ENCODE results near the gene INPP4A.

Gene INPP4A

DNA sequence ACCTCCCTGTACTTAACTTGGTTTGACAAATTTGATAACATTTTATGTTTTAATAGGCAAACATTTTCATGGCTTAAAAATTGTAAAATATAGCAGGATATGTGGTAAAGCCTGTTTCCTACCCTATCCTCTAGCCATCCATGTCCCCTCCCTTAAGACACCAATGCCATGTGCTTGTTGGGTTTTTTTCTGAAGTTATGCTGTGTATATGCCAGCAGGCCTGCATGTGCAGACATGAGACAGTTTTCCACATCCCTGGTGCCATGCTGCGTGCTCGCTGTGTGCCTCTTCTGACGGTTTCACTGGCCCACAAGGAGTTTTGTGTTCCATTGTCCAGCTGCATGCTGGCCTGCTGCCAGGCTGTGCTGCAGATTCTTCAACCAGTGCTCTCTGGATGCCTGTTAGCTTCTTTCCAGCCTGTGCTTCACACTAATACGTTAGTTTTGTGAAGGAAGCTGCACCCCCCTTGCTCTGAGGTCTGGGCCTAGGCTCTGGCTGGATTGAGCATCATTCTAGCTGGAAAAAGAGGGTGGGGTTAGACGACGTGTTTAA is 16.9 kb downstream of the INPP4A start:
- DNase-seq, result no peak

DNA sequence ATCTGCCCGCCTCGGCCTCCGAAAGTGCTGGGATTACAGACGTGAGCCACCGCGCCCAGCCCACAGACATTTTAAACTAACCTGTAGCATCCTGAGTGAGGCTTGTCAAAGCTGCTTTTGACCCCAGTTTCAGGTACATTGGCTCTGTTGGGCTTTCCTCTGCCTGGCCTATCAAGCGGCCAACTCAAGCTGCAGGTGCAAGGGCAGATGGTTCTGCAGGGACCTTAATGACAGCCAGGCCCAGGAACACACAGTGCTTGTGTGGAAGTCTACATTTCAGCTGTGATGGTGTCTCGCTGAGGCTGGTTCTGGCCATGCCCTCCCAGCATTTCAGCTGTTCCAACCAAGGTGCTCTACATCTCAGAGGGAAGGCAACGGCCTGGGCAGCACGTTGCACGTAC is 18.4 kb downstream of the INPP4A start:
- no peak for DNase-seq

DNA sequence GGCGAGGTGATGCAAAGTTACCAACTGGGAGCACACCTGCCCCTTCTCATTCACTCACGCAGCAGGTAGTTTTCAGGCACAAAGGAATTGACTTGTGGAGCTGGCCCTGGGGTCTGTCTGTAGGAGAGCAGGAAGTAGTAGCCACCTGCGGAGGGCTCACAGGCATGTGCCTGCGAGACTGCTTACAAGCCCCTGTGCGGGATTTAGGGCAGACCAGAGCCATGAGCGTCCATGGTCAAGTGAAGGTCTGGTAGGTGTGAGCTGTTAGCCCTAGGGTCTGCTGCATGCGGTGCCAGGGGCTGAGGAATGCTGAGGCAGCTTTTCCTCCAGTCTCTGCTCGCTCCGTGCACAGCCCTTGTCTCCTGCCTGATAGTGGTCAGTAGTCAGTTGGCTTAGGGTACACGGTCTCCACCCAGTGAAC is 18.9 kb downstream of the INPP4A start:
- no peak for DNase-seq

DNA sequence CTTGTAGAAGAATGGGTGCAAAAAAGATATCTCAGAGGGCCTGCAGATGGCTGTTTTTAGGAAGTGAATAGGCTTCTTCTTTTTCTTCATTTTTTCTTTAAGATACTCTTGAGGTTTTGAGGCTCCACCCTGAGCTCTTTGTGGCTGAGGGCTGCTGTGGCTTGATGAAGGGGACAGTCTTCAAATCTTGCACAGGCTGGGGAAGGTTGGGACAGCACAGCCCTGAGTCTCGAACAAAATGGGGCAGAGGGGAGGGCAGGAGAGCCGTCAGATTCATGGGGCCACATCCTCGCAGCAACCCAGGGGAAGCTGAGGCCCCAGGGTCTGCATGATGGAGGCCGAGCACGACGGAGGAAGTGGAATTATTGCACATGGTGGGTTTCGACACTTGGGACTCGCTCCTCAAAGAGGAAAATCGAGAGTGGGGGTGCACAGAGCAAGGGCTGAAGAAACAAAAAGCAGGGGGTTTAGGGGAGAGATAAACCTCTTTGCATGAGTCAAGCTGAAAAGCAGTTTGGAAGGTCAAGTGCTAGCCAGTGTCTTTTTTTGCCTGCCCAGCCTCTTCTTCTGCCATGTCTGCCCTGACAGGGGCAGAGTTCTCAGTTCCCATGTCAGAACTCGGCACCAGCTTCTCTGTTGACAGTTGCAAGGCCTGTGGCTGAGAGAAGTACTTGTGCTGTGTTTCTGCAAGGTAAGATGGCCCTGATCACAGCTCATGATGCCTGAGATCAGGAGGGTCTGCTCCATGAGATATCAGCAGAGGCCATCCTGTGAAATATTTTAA is 19.5 kb downstream of the INPP4A start:
- no peak for DNase-seq

DNA sequence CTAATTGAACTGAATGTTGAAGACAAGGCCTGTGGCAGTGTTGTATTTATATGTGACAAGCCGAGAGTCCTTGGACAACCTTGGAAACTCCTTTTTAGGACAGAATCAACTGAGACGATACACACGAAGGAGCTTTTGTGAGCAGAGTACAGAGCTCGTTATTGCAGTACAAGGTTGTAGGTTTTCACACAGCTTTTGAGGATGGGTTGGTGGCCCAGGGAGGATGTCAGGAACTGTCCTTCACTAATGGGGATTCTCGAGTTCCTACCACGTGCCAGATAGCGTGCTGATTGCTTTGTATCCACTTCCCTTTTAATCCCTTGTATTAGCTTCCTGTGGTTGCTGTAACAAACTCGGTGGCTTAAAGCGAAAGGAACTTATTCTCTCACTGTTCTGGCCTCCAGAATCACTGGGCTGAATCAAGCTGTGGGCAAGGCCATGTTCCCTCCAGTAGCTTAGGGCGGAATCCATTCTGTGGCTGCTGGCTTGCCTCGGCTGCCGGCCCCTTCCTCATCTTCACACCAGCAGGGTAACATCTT is 20.2 kb downstream of the INPP4A start:
- DNase-seq, result no peak

DNA sequence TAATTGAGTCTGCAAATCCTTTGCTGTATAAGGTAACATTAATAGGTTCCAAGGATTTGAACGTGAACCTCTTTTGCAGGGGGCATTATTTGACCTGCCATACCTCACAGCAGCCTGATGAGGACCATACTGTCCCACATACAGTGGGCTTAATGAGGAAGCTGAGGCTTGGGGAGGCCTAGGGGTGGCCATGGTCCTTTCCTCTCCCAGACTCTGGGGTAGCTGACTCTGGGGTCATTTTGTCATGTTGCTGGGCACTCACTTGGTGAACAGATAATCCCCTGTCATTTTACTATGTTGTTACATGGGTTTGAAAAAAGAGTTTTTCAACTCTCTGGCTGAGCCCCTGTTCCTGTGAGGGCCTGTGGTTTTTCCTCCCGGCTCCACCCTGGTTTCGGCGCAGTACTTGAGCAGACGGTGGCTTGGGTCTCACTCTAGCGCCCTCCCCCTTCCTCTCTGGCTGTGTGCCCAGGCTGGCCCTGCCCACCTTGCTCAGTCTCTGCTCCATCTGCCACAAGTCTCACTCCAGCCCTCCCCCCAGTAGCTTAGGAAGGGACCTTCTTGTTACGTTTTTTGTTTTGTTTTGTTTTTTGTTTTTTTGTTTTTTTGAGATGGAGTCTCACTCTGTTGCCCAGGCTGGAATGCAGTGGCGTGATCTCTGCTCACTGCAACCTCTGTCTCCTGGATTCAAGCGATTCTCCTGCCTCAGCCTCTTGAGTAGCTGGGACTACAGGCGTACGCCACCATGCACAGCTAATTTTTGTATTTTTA is 21.0 kb downstream of the INPP4A start:
- DNase-seq, result no peak

DNA sequence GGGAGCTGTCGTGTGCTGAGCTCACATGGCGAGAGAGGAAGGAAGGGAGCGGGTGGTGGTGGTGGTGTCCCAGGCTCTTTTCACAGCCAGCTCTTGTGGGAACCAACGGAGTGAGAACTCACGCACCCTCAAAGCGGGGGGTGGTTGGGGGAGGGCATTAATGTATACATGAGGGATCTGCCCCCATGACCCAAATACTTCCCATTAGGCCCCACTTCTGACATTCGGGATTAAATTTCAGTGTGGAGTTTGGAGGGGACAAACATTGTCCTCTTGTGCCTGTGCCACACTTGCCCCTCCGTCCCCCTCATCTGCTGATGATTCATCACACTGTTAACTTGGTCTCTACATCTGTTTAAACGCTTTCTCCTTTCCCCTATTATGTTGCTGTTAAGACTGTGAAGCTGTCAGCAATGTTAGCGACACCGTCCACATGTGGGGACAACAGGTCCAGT is 22.5 kb downstream of the INPP4A start:
- no peak for DNase-seq

DNA sequence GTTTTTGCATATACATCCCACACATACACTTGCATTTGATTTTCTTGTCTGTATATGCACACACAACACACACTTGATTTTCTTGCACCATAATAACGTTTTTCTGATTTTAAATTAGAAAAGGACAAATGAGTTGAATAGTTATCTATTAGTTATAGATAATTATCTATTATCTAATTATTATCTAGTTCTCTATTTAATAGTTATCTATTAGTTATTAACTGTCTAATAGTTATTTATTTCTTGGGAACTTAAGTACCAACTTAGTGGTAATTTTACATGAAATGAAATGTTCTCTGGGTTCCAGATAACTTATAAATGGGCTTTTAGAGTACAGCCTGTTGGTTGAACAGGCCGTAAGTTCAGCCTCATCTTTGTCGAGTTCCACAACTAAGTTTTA is 23.0 kb downstream of the INPP4A start:
- DNase-seq, result no peak

DNA sequence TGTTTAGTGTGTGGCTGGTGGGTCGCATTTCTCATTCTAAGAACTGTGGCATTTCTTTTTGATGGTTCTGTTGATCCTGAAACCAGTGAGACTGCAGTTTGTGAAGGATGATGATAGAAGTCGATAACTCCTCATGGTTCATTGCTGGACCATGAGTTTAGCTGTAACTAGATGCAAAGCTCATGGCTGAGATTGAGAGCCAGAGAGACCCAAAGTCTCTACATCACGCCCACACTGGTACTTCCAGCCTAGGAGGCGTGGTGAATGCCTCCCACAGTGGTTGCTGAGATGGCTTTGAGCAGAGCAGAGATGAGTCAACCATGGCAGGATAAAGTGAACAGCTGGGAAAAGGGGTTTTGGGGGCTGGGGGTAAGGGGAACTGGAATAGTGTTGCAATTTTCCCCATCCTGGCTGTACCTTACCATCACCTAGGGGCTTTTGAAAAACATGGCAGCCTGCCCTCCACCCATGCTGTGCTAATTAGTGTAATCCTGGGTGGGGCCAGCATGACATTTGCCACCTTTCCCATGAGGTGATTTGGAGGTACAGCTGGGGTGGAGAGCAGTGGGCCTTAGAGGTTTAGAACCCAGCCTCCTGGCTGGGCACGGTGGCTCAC is 24.1 kb downstream of the INPP4A start:
- peak; percentile 55 for DNase-seq

DNA sequence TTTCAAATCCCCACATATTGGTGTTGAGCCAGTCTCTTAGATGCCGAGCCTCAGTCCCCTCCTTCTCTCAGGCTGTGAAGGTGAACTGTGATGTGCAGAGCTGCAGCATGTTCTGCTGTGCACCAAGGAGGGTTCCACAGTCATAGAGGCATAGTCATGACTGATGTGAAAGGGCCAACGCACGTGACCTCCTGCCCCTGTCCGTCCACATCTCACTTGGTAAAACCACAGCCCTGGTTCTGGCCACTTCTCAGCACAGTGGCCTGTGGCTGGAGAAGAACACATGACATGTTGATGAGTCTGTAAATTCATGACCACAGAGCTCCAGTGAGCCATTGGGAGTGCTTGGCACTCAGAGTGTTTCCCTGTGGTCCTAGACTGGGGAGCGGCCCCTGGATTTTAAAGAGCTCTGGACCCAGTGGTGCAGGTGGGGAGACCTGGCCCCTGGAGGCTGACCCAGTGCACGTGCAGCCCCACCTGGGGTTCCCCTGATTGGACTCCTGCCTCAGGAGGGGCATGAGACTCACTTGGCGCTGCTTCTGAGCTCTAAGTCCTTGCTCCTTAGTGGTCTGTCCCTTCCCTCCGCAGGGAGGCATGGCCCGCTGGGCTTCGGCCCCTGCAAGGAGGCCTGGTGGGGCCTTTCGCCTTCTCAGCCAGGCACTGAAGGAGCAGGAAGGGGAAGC is 25.3 kb downstream of the INPP4A start:
- DNase-seq, result no peak

DNA sequence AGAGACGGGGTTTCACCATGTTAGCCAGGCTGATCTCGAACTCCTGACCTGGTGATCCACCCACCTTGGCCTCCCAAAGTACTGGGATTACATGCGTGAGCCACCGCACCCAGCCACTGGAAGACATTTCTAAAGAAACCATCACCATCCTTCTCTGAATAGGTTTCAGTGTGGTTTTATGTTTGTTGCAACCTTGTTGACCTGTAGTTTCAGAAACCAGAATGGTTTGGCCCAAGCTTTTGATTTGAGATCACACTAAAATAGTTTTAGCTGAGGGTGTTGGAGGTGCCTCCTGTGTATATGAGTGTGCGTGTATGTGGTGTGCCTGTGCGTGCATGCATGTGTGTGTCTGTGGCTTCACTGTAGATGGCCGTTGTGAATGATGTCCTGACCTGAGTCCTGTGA is 26.2 kb downstream of the INPP4A start:
- no peak for DNase-seq

DNA sequence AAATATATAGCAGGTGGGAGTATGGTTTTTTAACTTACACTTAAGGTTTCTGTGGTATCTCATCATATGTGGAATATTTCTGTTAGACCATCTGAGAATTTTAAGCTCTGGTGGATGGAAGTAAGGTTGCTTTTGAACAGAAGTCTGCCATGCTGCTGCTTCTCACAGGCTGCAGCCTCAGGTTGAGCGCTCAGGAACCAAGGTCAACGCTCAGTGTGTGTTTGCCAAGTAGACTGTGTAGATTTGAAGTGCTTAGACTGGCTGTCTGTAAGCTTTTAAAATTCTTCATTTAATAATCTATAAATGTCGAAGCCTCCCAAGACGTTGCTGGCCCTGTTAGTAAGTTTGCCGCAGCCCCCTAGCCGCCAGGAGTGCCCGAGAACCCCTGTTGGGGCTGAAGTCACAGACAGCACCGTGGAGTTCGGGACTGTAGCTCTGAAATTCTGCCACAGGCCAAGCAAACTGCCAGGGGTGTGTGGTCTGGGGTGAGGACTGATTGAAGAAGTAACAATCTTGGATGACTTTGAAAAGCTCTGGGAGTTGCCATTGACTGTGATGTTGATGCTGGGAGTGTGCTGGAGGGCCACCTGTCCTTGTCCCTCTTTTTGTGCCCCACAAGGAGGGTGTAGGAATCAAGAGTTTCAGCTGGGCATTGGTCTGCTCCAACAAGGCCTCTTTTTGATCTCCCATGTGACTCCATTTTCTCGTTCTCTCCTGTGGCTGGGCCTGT is 26.9 kb downstream of the INPP4A start:
- no peak for DNase-seq

DNA sequence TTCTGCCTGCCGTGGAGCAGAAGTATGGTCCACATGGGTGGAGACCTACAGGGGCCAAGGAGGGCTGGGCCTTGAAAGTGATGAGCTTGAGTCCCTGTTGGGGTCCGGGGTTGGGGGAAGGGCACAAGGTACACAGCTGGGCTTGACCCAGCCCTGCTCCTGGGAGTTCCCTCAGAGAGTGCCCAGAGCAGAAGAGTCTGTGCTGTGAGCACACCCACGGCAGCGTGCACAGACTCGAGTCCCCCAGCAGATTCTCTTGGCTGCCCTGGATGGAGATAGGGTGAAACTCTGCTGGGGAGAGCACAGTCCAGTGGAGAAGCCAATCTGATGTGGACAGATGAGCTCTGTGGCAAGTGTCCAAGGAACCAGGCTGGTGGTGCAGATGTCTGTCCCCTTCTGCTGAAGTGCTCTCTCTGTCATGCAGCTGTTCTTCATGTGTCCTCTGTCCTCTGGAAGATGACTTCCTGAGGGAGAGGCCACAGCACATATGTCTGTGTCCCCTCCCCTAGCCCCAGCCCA is 27.5 kb downstream of the INPP4A start:
- DNase-seq, result no peak

DNA sequence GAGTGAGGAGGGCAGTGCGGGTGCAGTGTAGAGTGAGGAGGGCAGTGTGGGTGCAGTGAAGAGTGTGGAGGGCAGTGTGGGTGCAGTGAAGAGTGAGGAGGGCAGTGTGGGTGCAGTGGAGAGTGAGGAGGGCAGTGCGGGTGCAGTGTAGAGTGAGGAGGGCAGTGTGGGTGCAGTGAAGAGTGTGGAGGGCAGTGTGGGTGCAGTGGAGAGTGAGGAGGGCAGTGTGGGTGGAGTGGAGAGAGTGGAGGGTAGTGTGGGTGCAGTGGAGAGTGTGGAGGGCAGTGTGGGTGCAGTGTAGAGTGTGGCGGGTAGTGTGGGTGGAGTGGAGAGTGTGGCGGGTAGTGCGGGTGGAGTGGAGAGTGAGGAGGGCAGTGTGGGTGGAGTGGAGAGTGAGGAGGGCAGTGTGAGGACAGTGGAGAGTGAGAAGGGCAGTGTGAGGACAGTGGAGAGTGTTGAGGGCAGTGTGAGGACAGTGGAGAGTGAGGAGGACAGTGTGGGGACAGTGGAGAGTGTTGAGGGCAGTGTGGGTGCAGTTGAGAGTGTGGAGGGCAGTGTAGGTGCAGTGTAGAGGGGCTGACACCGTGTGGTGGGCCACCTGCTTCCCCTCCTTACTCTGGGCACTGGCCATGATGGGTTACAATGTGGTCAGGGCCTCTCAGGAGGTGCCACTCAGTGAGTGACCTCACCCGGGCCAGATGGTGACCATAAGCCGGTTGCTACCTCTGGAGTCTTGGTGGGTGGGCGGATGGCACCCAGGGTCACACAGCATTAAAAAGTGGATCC is 28.5 kb downstream of the INPP4A start:
- DNase-seq, result no peak

DNA sequence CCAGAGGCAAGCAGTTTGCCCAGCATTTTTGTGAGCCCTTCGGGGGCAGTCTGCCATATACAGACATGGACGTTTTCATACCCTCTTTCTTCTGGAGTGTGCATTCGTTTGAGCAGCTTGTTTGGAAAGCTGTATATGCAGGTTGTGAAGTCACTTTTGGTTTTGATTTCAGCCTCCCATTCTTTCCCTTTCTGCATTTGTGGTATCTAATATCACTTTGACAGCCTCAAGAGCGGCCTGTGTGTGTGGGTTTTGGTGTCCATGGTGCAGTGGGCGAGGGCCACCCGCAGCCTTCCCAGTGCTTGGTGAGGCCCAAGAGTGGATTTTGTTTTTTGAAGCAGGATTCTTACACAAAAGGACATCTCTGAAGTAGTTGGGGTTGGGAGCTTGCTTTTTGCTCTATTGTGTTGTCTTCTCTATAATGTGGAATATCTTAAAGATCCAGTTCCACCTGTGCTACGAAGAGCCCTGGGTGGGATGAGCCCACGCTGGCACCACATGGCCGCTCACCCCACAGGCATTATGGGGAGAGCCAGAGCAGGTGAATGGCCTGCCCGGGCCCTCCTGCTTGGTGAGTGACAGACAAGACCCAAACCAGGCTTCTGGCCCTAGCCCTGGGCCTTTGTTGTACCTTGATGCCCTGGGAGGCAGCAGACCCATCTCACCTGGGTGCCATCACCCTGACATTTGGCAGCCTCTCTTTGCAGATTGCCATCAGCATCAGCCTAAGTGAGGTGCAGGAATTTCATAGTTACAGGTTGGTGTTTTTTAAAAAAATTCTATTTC is 29.5 kb downstream of the INPP4A start:
- DNase-seq, result no peak

DNA sequence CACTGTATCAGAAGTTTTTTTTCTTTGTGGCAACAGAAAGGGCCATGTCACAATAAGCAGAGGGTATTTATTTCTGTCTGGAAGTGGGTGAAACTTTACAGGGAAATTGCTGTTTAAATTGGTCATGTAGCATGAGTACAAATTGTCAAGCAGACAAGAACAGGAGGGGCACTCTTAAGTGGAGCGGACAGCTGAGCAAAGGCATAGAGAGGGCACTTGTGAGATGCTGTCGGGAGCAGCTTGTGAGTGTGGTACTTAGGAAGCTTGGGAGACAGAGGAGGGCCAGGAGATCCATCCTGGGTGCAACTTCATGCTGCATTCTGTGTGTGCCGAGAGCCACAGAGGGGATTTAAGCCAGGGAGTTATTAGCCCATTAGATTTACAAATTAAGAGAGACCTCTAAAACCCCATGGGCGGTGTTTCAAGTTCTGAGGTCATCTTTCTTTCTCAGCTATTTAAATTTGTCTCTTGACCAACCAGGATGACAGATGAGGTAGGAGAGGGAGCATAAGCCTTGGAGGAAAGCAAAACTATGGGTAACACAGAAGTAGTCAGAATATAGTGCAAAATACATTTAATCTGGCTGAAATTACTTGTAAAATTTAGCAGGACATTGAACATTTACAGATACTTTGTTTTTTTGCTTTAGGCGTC is 30.4 kb downstream of the INPP4A start:
- no peak for DNase-seq

DNA sequence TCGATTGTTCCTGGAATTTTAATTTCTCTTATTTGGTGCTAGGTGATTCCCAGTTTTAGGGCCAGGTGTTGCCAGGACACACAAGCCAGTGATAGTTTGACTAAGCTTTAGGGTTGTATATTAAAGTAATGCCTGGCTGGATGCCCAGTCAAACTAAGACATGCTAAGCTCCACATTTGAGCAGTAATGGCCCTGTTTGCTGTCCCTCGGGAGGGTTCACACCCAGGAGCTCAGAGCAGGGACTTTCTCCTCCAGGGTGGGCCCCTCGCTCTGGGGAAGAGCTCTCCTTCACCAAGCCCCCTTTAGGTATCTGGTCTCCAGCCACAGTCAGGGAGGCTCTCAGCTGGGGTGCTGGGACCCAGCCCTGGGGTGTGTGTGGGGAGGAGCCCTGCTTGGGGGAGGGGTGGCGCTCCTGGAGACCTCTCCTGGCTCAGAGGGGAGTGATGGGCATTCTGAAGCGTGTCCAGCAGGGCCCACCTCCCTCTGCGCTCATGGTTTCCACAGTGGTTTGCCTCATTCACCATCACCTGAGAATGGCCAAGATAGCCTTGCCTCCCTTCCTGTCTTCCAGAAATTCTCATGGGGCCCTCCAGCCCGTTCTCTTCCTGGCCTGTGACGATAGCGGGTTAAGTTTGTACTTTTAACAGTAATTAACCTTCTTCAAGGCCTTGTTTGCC is 31.7 kb downstream of the INPP4A start:
- no peak for DNase-seq

DNA sequence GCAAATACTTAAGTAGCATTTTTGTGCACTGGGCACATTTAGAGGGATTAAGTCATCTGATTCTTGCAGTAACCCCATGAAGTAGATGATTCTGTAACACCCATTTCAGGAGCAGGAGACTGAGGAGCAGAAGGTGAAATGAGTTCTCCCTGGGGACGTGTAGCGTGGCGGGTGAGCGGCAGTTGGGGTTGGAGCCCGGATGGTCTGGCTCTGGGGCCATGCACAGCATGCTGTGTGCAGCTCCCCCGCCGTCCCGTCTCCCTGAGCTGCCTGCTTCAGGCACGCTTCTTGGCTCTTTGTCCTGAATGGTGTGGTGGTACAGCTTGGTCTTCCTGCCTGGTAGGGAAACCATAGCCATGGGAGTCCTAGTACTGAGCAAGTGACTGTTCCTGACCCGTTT is 32.4 kb downstream of the INPP4A start:
- no peak for DNase-seq

DNA sequence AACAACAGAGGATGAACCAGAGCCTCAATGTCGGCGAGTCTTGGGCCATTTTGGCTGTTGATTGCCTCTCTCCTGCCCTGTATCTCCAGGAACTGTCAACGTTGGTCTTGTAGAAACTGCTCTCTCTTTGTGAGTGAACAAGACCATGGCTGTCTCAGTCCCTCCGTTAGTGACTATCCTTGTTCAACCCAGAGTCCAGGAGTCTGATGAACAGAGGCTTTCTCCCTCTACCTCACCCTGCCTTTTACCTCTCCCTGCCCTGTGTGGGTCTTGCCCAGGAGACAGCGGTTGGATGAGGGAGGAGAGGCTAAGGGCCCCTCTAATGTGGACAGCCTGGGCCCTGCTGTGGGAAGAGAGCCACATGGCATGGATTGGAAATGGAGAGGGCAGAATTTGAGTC is 32.8 kb downstream of the INPP4A start:
- DNase-seq, result no peak

Data from NCI-H226 (cell line).